HAP-1 (cell line): Measurements from ENCODE around the gene C3orf20.

Experiments
- DNase-seq, 2 experiments: peaks; one replicate each; pipeline ENCODE4 v3.0.0-alpha.2; 2016 to 2020; ENCODE audit warnings: low spot score in 2 of 2
- H3K27me3 ChIP-seq: fragments of 250-450 bp; sonication (Bioruptor Pico); 2 replicates; pipeline ENCODE4 v1.5.1; 2020; ENCODE audit warnings: low read depth, mild to moderate bottlenecking, moderate library complexity
- H3K36me3 ChIP-seq: fragments of 250-450 bp; sonication (Bioruptor Pico); replicated peaks from 2 replicates; pipeline ENCODE4 v1.5.1; 2020; ENCODE audit warnings: mild to moderate bottlenecking
- H3K4me1 ChIP-seq: fragments of 250-450 bp; sonication (Bioruptor Pico); 2 replicates; pipeline ENCODE4 v1.5.1; 2020; ENCODE audit warnings: mild to moderate bottlenecking
- H3K4me3 ChIP-seq: fragments of 250-450 bp; sonication (Bioruptor Pico); 2 replicates; pipeline ENCODE4 v1.5.1; 2020; ENCODE audit warnings: mild to moderate bottlenecking, moderate library complexity
- H3K9me3 ChIP-seq: fragments of 250-450 bp; sonication (Bioruptor Pico); 2 replicates; pipeline ENCODE4 v1.5.1; 2020; ENCODE audit warnings: mild to moderate bottlenecking, moderate library complexity
- in situ Hi-C: fragments of 300-500 bp; cut with MboI; formaldehyde crosslinking; loops from 3 replicates; pipeline ENCODE4 v1.14.3; 2020; ENCODE audit warnings: low sequenced_read_pairs, inconsistent platforms, mixed read lengths

Gene C3orf20

DNA sequence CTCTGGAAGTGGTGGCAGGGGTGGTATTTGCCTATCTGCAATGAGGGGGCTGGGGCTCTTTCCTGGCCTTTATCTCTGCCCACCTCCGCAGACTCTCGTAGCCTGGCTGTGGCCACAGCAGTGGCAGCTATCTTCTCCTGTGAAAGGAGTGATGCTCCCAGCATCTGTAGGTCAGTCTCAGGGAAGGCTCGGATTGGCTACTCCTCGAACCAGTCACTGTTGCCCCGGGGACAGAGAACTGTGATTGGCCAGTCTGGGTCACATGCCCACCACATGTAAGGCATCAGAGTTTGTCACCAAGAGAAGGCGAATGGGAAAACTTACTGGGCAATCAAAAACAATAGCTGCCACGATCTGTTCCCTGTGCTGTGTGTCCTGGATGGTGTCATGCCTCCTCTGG, 113.7 kb downstream of the C3orf20 start:
- no peaks in the 10 kb centered on the region for H3K36me3 ChIP-seq
- no peak for DNase-seq
- peaks cover 3% of the 10 kb centered on the region for H3K27me3 ChIP-seq
- no peaks in the 10 kb centered on the region for H3K4me1 ChIP-seq
- in situ Hi-C loops: no loop called here
- H3K9me3 ChIP-seq: no peaks in the 10 kb centered on the region
- no peak overlapping the region for H3K4me3 ChIP-seq

DNA sequence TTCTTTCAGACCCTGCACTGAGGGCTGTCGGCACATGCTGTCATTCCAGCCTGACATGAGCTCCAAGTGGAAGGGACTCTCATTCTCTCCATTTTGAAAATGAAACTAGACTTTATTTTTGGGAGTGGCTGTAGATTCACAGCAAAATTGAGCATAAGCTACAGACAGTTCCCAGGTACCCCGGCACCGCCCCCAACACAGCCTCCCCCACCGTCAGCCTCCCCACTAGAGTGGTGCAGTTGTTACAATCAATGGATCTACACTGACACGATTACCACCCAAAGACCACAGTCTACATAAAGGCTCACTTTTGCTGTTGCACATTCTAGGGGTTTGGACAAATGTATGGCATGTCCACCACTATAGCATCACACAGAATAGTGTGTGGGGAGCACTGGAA, 114.3 kb downstream of the C3orf20 start:
- Histone ChIP-seq H3K9me3 (no peaks in the 10 kb centered on the region), H3K27me3 (peaks cover 3% of the 10 kb centered on the region), H3K4me1 (no peaks in the 10 kb centered on the region), H3K36me3 (no peaks in the 10 kb centered on the region), H3K4me3 (no peak overlapping the region)
- in situ Hi-C loops: no loop called here
- DNase-seq: no peak

DNA sequence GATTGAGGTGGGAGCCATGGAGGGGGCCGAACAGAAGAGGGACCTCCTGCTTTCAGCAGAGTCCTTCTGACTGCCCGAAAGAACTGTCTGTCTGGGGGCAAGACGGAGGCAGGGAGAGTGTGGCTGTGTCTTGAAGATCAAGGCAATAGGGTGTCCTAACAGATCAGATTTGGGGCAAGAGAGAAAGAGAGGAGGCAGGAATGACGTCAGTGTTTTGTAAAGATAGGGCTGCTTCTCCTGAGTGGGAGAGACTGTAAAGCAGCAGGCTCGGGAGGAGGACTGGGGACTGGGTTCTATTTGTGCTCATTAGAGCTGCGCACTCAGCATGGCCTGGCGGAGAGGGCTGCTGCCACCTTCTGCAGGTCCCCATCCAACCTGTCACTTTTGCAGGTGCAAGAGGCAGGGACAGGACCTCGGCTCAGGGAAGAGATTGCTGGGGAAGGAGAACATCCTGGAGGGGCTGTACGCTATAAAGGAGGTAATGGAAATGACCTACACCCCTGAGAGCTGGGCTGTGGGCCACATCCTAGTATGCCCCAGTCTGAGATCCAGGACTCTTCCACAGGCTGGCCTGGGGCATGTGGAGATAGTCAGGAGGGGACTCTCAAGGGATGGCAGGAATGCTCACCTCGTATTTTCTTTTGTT, 114.8 kb downstream of the C3orf20 start:
- H3K9me3 ChIP-seq: no peaks in the 10 kb centered on the region
- in situ Hi-C loops: no loop called here
- peaks cover 3% of the 10 kb centered on the region for H3K27me3 ChIP-seq
- H3K36me3 ChIP-seq: no peaks in the 10 kb centered on the region
- DNase-seq: no peak
- H3K4me1 ChIP-seq: no peaks in the 10 kb centered on the region
- H3K4me3 ChIP-seq: no peak overlapping the region

DNA sequence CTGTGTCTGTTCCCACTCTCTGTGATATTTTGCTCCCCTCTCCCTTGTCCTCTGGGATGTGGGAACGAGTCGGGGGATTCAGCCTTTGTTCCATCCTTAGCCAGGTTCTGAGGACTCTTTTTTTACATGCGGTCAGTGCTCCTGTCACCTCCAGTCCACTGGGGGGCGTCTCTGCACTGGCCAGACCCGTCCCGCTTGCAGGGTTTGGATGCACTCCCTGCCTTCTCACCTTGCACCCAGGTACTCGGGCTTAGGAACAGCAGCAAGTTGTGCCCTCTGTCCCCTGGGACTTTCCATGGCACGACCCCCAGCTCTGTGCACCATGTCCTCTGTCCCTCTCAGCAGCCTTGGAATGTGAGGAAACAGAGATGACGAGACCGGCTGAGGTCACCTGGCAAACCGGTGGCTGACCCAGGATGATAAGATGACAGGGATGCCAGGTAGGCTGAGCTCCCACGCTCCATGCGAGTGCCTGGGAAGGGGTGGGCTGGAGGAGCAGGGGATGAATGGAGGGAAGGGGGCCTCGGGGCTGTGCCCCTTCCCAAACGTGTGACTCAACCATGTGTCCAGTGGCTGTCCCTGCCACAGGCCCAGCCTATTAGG, 116.5 kb downstream of the C3orf20 start:
- Histone ChIP-seq H3K4me1 (no peaks in the 10 kb centered on the region), H3K36me3 (no peaks in the 10 kb centered on the region), H3K4me3 (no peak overlapping the region), H3K9me3 (no peaks in the 10 kb centered on the region), H3K27me3 (peaks cover 3% of the 10 kb centered on the region)
- in situ Hi-C loops: no loop called here
- peak; percentile 46 to 83 for DNase-seq

DNA sequence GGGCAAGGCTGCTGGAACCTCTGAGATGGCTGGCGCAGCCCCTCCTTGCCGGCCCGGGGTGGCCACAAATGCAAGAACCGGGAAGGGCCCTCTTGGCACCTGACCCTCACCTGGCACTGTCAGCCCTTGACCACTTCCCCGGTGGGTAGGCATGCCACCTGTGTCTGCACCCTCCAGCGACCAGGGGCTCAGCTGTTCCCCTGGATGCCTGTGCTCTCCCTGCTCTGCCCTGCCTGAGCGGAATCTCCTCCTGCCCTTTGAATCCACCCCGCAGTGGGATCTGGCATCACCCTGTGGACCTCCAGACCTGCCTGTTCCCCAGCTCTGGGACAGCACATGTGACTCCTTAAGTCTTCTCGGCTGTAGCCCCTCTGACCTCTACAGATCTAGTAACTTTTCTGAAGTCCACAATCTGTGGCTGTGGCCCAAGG, 117.8 kb downstream of the C3orf20 start:
- DNase-seq: no peak
- in situ Hi-C loops: no loop called here
- H3K27me3 ChIP-seq: peaks cover 3% of the 10 kb centered on the region
- no peak overlapping the region for H3K4me3 ChIP-seq
- no peaks in the 10 kb centered on the region for H3K36me3 ChIP-seq
- H3K4me1 ChIP-seq: no peaks in the 10 kb centered on the region
- H3K9me3 ChIP-seq: no peaks in the 10 kb centered on the region

DNA sequence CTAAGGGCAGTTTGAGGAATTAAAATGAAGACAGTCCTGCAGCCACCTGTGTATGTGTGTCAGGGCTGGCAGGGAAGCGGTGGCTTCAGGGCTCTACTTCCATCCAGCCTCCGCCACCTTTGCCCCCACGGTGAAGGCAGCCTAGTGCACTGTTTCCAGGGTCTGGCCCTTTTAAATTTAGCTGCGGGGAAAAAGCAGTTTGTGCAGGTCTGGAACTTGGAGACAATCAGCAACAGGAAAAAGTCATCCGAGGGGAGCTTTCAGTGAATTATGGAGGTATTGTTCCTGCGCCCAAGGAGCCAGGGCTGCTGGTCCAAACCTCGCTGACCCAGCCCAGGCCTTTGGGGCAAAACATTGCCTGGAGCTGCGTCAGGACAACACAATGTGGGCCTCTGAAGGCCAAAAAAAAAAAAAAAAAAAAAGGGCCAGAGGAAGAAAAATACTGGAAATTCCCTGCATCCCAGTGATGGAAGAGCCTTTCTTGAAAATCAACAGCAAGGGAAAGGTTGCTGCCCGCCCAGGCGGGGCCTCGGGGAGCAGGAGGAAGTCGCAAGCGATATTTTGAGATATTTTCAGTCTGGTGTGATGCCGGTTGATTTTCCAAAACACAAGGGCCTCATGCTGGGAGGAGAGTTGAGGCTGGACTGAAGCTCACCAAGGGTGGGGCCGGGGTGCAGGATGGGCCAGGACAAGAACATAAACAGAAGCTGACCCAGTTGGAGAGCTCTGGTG, 118.4 kb downstream of the C3orf20 start:
- in situ Hi-C loops: no loop called here
- H3K4me3 ChIP-seq: no peak overlapping the region
- H3K9me3 ChIP-seq: no peaks in the 10 kb centered on the region
- no peaks in the 10 kb centered on the region for H3K36me3 ChIP-seq
- peaks cover 3% of the 10 kb centered on the region for H3K27me3 ChIP-seq
- DNase-seq: no peak
- no peaks in the 10 kb centered on the region for H3K4me1 ChIP-seq

DNA sequence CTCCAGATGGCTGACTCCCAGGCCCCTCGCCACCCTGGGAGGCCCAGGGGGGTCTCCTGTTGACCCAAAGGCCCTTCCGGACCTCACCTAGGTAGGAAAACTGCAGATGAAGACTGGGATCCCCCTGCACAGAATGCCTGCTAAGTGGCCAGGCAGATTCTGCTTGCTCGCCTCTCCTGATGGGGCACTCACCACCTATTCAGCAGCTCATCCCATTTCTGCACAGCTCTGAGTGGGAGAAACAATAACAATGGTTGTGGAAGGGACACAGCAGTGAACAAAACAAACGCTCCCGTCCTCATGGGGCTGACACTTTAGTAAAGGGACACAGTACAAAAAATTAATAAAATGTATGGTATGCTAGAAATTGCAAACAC, 118.9 kb downstream of the C3orf20 start:
- no peaks in the 10 kb centered on the region for H3K9me3 ChIP-seq
- in situ Hi-C loops: no loop called here
- DNase-seq: no peak
- H3K36me3 ChIP-seq: no peaks in the 10 kb centered on the region
- H3K4me3 ChIP-seq: no peak overlapping the region
- peaks cover 3% of the 10 kb centered on the region for H3K27me3 ChIP-seq
- H3K4me1 ChIP-seq: no peaks in the 10 kb centered on the region

DNA sequence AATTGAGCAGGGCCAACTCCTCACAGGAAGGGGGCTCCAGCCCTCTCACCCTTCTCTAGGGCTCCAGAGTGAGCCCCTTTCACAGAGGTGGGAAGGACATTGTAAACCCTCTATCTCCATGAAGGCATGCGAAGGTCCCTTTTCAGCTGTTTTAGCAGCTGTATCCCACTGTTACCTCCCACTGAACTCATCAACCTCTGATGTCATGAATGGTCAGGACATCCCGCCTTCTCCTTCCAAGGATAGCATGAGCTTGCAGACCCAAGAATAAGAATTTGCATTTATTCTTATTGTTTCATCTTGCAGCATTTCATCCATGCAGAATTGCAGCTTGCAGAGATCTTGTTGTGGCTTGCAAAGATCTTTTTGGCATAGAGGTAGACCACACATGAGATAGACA, 119.5 kb downstream of the C3orf20 start:
- in situ Hi-C loops: no loop called here
- Histone ChIP-seq H3K36me3 (no peaks in the 10 kb centered on the region), H3K4me1 (no peaks in the 10 kb centered on the region), H3K9me3 (no peaks in the 10 kb centered on the region), H3K4me3 (no peak overlapping the region), H3K27me3 (peaks cover 4% of the 10 kb centered on the region)
- no peak for DNase-seq

DNA sequence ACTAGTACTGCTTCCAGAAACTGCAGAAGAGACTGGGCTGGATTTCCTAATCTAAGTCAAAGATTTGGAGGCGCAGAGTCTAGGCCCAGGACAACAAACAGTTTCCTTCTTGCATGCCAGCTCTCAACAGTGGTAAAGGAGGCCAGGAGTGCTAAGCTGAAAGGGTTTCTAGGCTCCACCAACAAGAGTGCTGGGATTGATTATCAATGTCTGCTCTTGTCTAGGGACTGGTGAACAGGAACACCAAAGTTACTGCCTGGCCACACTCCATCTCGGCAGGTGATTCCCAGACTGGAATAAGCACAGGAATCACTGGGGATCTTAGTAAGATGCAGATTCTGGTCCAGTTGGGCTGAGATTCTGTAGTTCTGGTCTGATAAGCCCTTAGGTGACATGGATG, 121.1 kb downstream of the C3orf20 start:
- Histone ChIP-seq H3K9me3 (no peaks in the 10 kb centered on the region), H3K4me3 (no peak overlapping the region), H3K27me3 (peaks cover 4% of the 10 kb centered on the region; the same call in 1 of the 2 replicates), H3K4me1 (no peaks in the 10 kb centered on the region), H3K36me3 (no peaks in the 10 kb centered on the region)
- DNase-seq: no peak
- in situ Hi-C loops: no loop called here

DNA sequence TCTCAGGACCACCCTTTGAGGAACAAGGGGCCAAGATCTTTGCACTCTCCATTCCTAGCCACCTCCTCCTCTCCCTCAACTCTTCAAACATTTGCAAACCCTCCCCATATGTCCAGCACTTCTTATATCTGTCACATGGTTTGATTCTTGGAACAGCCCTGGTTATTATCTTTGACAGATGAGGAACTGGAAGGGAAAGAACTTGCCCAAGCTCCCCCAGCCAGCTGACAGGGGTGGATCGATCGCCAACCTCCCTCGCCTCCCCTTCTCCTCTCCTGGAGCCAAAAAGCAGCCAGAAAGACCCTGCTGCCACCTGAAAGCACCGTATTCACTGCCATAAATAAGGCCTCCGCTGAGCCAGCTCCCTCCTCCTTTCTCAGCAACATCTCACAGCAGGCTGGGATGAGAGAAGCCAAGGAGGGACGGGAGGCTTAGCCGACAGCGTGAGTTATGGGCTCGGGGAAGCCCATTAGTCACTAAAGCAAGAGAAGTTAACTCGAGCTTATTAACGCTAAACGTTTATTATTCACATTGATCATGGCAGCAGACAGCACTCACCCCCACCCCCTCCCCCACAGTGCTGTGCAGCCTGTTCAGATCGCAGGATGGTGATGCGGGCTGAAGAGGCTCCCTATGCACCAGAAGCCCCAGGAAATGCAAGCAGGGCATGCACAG, 121.6 kb downstream of the C3orf20 start:
- Histone ChIP-seq H3K9me3 (no peaks in the 10 kb centered on the region), H3K27me3 (peaks cover 2% of the 10 kb centered on the region; the same call in 1 of the 2 replicates), H3K4me1 (no peaks in the 10 kb centered on the region), H3K36me3 (no peaks in the 10 kb centered on the region), H3K4me3 (no peak overlapping the region)
- in situ Hi-C loops: no loop called here
- DNase-seq: no peak

DNA sequence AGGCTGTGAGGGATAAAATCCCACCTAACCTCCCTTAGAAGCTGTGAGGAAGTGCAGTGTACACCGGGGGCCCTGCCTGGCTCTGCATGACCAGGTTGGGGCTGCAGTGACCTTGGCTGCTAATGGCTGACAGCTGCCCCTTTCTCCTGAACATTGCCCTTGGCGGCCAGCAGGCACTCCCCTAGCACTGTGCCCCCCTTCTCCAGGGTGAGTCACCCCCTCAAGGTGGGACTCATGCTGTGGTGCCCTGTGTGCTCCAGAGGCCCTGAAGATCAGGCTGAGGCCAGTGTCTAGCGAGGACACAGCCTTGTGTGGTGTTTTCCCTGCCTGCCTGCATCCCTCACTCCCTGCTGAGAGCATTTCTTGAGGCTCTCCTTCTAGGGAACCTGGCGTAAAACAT, 122.8 kb downstream of the C3orf20 start:
- Histone ChIP-seq H3K4me3 (no peak overlapping the region), H3K27me3 (peaks cover 12% of the 10 kb centered on the region), H3K4me1 (no peaks in the 10 kb centered on the region), H3K36me3 (no peaks in the 10 kb centered on the region), H3K9me3 (no peaks in the 10 kb centered on the region)
- in situ Hi-C loops: no loop called here
- no peak for DNase-seq

DNA sequence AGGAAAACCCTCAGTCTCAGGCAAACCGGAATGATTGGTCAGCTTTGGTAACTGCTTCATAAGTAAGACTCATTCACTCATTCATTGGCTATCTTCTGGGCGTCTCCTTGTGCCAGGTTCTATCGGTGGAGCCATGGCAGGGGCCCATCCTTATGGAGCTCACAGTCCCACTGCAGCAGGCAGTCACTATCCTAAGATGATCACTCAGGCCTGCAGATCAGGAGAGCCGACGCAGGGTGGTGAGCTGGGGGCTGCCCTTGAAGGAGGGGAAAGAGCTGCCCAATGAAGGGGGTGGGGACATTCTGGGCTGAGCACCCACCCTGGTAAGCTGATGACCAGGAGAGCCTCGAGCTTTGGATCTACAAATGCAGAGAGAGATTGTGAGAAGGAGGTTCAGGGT, 123.3 kb downstream of the C3orf20 start:
- Histone ChIP-seq H3K27me3 (peaks cover 17% of the 10 kb centered on the region), H3K36me3 (no peaks in the 10 kb centered on the region), H3K4me3 (no peak overlapping the region), H3K4me1 (no peaks in the 10 kb centered on the region), H3K9me3 (no peaks in the 10 kb centered on the region)
- DNase-seq: no peak
- in situ Hi-C loops: no loop called here

DNA sequence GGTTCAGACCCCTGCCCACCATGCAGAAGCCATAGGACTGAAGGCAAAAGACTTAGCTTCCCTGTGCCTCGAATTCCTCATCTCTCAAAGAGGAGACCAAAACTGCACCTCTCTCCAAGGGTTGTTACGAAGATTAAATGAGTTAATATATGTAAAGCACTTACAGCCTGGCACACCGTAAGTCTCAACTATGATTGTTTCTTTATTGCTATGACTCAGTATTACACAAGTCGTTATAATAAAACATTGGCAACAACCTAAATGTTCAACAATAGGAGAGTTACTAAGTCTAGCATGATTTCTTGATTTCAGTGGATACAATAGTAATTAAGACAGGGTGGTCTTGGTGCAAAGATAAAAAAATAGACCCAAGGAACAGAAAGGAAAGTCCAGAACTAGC, 124.2 kb downstream of the C3orf20 start:
- no peak overlapping the region for H3K4me3 ChIP-seq
- H3K4me1 ChIP-seq: no peaks in the 10 kb centered on the region
- peaks cover 17% of the 10 kb centered on the region for H3K27me3 ChIP-seq
- no peaks in the 10 kb centered on the region for H3K36me3 ChIP-seq
- no peaks in the 10 kb centered on the region for H3K9me3 ChIP-seq
- DNase-seq: no peak
- in situ Hi-C loops: no loop called here

DNA sequence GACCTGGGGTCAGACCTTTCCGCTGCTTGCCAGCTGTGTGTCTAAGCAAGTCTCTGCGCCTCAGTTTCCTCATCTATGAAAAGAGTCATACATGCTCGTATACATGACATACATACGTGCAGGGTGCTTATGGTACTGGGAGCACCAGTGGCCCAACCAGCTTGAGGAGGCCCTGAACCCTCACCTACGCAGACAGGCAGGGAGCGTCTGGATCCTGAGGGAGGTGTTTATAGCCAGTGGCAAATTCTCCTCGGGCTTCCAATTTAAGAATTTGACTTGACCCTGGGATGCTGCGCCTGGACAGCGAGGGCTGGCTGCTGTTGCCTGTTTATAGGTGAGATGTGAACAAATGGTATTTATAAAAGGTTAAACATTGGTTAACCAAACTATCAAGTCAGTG, 126.1 kb downstream of the C3orf20 start:
- Histone ChIP-seq H3K4me1 (no peaks in the 10 kb centered on the region), H3K27me3 (peaks cover 17% of the 10 kb centered on the region), H3K36me3 (no peaks in the 10 kb centered on the region), H3K9me3 (no peaks in the 10 kb centered on the region), H3K4me3 (no peak overlapping the region)
- DNase-seq: no peak
- in situ Hi-C loops: no loop called here
